GM19397 (cell line): Measurements from ENCODE around the gene ADD2.
"Not testable (repeated sequence)": the region's sequence is repeated elsewhere in the genome, so short reads cannot be mapped to it uniquely, and the experiment has no call there.

Experiments
- ATAC-seq: cut with Tn5 transposase; IDR thresholded peaks from one replicate; pipeline ENCODE4 v1.9.1; 2021; ENCODE audit warnings: mild to moderate bottlenecking, moderate library complexity; ENCODE audit not compliant: unreplicated experiment

ADD2 gene

GRCh38 chr2:70679259-70679658, 88.7 kb downstream of the ADD2 start:
- no peak for ATAC-seq

GRCh38 chr2:70678576-70679143, 89.3 kb downstream of the ADD2 start:
- ATAC-seq = no peak

- ATAC-seq = no peak
Measured at GRCh38 chr2:70676301-70677035, 91.5 kb downstream of the ADD2 start.

GRCh38 chr2:70675862-70676261, 92.1 kb downstream of the ADD2 start:
- no peak for ATAC-seq

- ATAC-seq = no peak
Measured at GRCh38 chr2:70674636-70675430, 93.2 kb downstream of the ADD2 start.

- no peak for ATAC-seq
Measured at GRCh38 chr2:70673041-70673647, 94.9 kb downstream of the ADD2 start.

GRCh38 chr2:70671092-70671675, 96.8 kb downstream of the ADD2 start:
- ATAC-seq = no peak

- ATAC-seq = no peak
Measured at GRCh38 chr2:70670626-70671025, 97.4 kb downstream of the ADD2 start.

- no peak for ATAC-seq
Measured at GRCh38 chr2:70670202-70670601, 97.8 kb downstream of the ADD2 start.

- ATAC-seq = no peak
Measured at GRCh38 chr2:70668911-70669310, 99.1 kb downstream of the ADD2 start.

- no peak for ATAC-seq
Measured at GRCh38 chr2:70668432-70668831, 99.6 kb downstream of the ADD2 start.

- no peak for ATAC-seq
Measured at GRCh38 chr2:70664525-70664924, 103.5 kb downstream of the ADD2 start.

- no peak for ATAC-seq
Measured at GRCh38 chr2:70663411-70663810, 104.6 kb downstream of the ADD2 start.

- no peak for ATAC-seq
Measured at GRCh38 chr2:70659551-70659950, 108.4 kb downstream of the ADD2 start.

- ATAC-seq = no peak
Measured at GRCh38 chr2:70658476-70658875, 109.5 kb downstream of the ADD2 start.

- no peak for ATAC-seq
Measured at GRCh38 chr2:70657246-70657645, 110.8 kb downstream of the ADD2 start.

- ATAC-seq = no peak
Measured at GRCh38 chr2:70656421-70657010, 111.5 kb downstream of the ADD2 start.

- ATAC-seq = no peak
Measured at GRCh38 chr2:70655786-70656185, 112.2 kb downstream of the ADD2 start.

GRCh38 chr2:70655211-70655610, 112.8 kb downstream of the ADD2 start:
- not testable (repeated sequence) for ATAC-seq

- no peak for ATAC-seq
Measured at GRCh38 chr2:70651727-70652126, 116.3 kb downstream of the ADD2 start.

GRCh38 chr2:70651014-70651413, 117.0 kb downstream of the ADD2 start:
- ATAC-seq = no peak
